Natural killer cell treated with Interleukin-12 subunit alpha and Interleukin-12 subunit beta and Interleukin-15 and Interleukin-18, amount 100 ng/mL, for 72 hours (primary cell): Measurements from ENCODE around the gene SLC25A36. TPM values are rescaled to one million over a fixed set of nuclear protein-coding genes. Genes with fewer than 3 reads are reported as not detected.
"Not testable (repeated sequence)": the region's sequence is repeated elsewhere in the genome, so short reads cannot be mapped to it uniquely, and the experiment has no call there.

Experiments used
- ATAC-seq, 2 donors: fragments of 150-1000 bp; cut with Tn5 transposase in 1 of 2; sonication (Bioruptor Pico), chemical (Tn5 transposase) in 1 of 2; 2 replicates each; pipeline ENCODE4 v1.10.0; 2021
- DNase-seq: peaks from one replicate; pipeline ENCODE4 v3.0.0; 2022; ENCODE audit warnings: low spot score
- H3K27ac Mint-ChIP-seq, 2 donors: 1 replicate in 1 of 2; 2 replicates in 1 of 2; pipeline ENCODE4 v1.8.0; 2022; ENCODE audit warnings: mixed read lengths in 2 of 2, mild to moderate bottlenecking in 1 of 2, moderate library complexity in 1 of 2
- H3K27me3 Mint-ChIP-seq, 2 donors: 1 replicate in 1 of 2; 2 replicates in 1 of 2; pipeline ENCODE4 v1.8.0; 2022; ENCODE audit warnings: mixed read lengths in 2 of 2
- H3K36me3 Mint-ChIP-seq: one replicate; pipeline ENCODE4 v1.8.0; 2022; ENCODE audit warnings: mixed read lengths
- H3K4me1 Mint-ChIP-seq, 2 donors: 1 replicate in 1 of 2; 2 replicates in 1 of 2; pipeline ENCODE4 v1.8.0; 2022; ENCODE audit warnings: low read depth in 2 of 2, mixed read lengths in 2 of 2, mild to moderate bottlenecking in 1 of 2
- H3K4me3 Mint-ChIP-seq: one replicate; pipeline ENCODE4 v1.8.0; 2022; ENCODE audit warnings: mixed read lengths
- H3K9me3 Mint-ChIP-seq: 2 replicates; pipeline ENCODE4 v1.8.0; 2022; ENCODE audit warnings: mixed read lengths
- total RNA-seq, 2 donors: library from RNA; stranded (reverse); gene quantifications; one replicate each; pipeline ENCODE4 v1.2.3, GENCODE V29; 2022

SLC25A36 gene
- total RNA-seq, 2 donors from 2014 or later, result 47.8 to 68.2 TPM

DNA sequence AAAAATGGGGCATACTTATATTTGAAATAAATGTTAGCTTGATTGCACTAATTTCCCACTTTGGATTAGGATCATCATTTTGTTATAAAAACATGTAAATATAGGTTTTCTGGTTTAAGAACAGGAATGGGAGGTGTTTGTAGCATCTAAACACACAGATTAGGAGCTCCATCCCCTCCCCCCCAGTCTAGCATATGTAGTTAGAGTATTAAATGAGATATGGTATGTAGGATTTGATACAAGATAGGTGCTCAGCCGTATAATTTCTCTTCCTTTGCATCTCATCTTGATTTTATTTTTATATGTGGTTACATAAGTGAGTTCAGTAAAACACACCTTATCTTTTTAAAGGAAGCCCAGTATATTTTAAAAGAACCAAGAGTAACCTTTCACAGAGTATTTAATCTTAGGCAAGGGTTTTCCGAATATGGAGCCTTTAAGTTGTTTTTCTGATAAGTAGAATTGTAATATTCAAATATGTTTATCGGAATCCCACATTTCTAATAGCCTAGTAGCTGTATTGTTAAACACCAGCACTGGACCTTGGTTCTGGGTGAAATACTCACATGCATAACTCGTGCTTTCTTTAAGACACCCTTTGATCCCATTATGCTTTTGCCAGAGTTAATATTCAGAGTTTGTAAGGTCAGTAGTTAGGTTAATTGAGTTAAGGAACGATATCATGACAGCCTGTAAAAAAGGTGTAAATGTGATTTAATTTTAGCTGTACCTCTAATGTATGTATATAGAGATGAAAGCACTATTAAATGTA is 2.3 kb downstream of the SLC25A36 start:
- DNase-seq, result no peak
- Mint-ChIP-seq H3K36me3 (no peaks in the 10 kb centered on the region), H3K9me3 (no peaks in the 10 kb centered on the region), H3K4me3 (peak overlapping the region; percentile 95), H3K27ac (peak overlapping the region; percentile 82 to 92), H3K27me3 (peaks cover 0 to 8% of the 10 kb centered on the region in 2 donors), H3K4me1 (peaks cover 34 to 41% of the 10 kb centered on the region in 2 donors)
- no peak for ATAC-seq

DNA sequence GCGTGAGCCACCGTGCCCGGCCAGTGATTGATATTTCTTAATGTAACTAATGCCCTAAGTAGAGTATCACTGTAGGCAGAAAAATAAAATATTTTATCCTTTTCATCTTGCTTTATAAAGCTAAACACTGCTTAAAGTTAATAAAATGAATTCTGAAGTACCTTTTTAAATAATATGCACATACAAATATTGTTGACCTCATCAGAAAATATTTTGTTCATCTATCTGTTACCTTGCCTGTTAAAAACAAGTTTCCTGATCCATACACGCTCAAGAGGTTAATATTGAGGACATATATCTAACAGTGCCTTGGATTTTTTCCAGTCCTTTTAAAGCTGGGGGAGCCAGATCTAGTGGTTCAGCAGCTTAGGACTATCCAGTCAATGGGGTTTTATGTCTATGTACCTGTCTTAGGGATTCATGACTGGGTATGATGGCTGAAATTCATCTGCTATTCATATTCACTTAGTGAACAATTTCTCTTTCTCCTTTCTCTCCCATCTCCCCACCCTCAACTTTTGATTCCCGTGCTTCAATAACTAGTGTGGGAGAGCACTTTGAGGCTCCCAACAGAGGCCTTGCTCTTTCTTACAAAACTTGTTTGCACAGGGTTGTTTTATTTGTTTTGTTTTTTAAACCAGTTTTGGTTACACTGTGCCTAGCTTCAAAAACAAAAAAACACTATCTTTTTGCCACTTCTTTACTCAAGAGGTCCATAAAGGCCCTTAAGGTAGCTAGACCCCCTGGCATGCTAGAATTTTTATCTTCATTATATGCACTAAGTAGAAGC is 7.0 kb downstream of the SLC25A36 start:
- peaks cover 28 to 33% of the 10 kb centered on the region in 2 donors for H3K4me1 Mint-ChIP-seq

GRCh38 chr3:140950144-140950543 is 8.5 kb downstream of the SLC25A36 start:
- Mint-ChIP-seq H3K9me3 (no peaks in the 10 kb centered on the region), H3K4me1 (peaks cover 30 to 33% of the 10 kb centered on the region in 2 donors), H3K4me3 (no peak overlapping the region), H3K36me3 (no peaks in the 10 kb centered on the region), H3K27ac (no peak overlapping the region), H3K27me3 (no peaks in the 10 kb centered on the region)
- DNase-seq (no peak), ATAC-seq (no peak)

More for the DNA sequence above, 7.0 kb downstream of the SLC25A36 start:
- no peaks in the 10 kb centered on the region for H3K36me3 Mint-ChIP-seq
- no peak for DNase-seq
- no peak for ATAC-seq
- H3K9me3 Mint-ChIP-seq, result no peaks in the 10 kb centered on the region
- H3K27ac Mint-ChIP-seq, result no peak overlapping the region
- H3K4me3 Mint-ChIP-seq, result no peak overlapping the region
- no peaks in the 10 kb centered on the region for H3K27me3 Mint-ChIP-seq

GRCh38 chr3:140950863-140951262 is 9.2 kb downstream of the SLC25A36 start:
- Mint-ChIP-seq H3K27ac (no peak overlapping the region), H3K36me3 (no peaks in the 10 kb centered on the region), H3K4me1 (peaks cover 29 to 35% of the 10 kb centered on the region in 2 donors), H3K9me3 (no peaks in the 10 kb centered on the region), H3K4me3 (no peak overlapping the region), H3K27me3 (no peaks in the 10 kb centered on the region)
- DNase-seq (no peak), ATAC-seq (no peak)

DNA sequence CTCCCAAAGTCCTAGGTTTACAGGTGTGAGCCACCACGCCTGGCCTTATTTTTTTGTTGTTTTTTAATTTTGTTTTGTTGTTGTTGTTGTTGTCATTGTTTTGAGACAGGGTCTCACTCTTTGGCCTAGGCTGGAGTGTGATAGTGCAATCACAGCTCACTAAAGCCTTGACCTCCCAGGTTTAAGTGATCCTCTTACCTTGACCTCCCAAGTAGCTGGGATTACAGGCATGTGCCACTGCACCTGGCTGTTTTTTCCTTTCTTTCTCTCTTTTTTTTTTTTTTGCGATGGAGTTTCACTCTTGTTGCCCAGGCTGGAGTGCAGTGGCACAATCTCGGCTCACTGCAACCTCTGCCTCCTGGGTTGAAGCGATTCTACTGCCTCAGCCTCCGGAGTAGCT is 10.1 kb downstream of the SLC25A36 start:
- DNase-seq, H3K27me3 Mint-ChIP-seq, H3K36me3 Mint-ChIP-seq, ATAC-seq, H3K9me3 Mint-ChIP-seq, H3K27ac Mint-ChIP-seq, H3K4me3 Mint-ChIP-seq: not testable (repeated sequence)
- H3K4me1 Mint-ChIP-seq, result peaks cover 23 to 26% of the 10 kb centered on the region in 2 donors

DNA sequence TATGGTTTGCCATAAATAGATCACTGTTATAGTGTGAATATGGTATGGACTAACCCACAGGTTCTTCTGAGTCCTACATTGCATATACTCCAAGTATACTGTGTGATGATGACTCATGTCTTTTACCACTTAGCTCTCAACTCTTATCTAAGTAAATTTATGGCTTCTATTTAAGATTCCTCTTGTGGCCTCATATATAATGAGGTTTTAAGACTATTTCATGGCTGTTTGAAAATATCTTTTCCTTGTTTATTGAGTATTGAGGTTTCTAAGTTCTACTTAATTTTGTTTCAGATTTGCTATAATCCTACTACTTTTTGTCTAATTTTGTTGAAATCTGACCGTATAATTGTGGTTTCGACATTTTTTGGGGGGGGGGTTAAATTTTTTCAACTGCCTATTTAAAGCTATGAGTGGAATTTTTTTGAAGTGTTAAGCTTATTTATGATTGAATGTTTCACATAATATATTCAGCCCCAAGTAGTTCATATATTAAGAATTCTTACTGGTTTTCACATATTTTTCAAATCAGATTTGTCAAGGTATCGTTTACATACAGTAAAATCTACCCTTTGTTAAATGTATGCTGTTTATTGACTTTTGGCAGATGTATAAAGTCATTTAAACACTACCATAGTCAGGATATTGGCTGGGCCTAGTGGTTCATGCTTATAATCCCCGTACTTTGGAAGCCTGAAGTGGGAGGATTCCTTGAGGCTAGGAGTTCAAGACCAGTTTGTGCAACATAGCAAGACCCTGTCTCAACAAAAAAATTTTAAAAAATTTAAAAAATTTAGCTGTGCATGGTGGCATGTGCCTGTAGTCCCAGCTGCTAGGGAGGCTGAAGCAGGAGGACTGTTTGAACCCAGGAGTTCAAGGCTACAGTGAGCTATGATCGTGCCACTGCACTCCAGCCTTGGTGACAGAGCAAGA is 11.7 kb downstream of the SLC25A36 start:
- Mint-ChIP-seq H3K4me1 (peaks cover 20 to 23% of the 10 kb centered on the region in 2 donors), H3K36me3 (no peaks in the 10 kb centered on the region), H3K27me3 (no peaks in the 10 kb centered on the region), H3K4me3 (no peak overlapping the region), H3K27ac (no peak overlapping the region), H3K9me3 (no peaks in the 10 kb centered on the region)
- DNase-seq, result no peak
- ATAC-seq, result peak in 1 of 2 donors; percentile 77

- Mint-ChIP-seq H3K4me3 (no peak overlapping the region), H3K9me3 (no peaks in the 10 kb centered on the region), H3K36me3 (no peaks in the 10 kb centered on the region), H3K27me3 (no peaks in the 10 kb centered on the region), H3K4me1 (peaks cover 20 to 23% of the 10 kb centered on the region in 2 donors), H3K27ac (no peak overlapping the region)
- ATAC-seq (no peak), DNase-seq (no peak)
These were observed 12.9 kb downstream of the SLC25A36 start for GRCh38 chr3:140954576-140954975.

- no peak for DNase-seq
- H3K9me3 Mint-ChIP-seq, result no peaks in the 10 kb centered on the region
- H3K36me3 Mint-ChIP-seq, result peaks cover 6% of the 10 kb centered on the region
- peaks cover 15 to 20% of the 10 kb centered on the region in 2 donors for H3K4me1 Mint-ChIP-seq
- H3K27ac Mint-ChIP-seq, result no peak overlapping the region
- ATAC-seq, result no peak
- no peaks in the 10 kb centered on the region for H3K27me3 Mint-ChIP-seq
- H3K4me3 Mint-ChIP-seq, result no peak overlapping the region
These were observed 14.0 kb downstream of the SLC25A36 start for GRCh38 chr3:140955645-140956044.

GRCh38 chr3:140956058-140956835 is 14.6 kb downstream of the SLC25A36 start:
- no peak for ATAC-seq
- Mint-ChIP-seq H3K27ac (no peak overlapping the region), H3K27me3 (no peaks in the 10 kb centered on the region)

DNA sequence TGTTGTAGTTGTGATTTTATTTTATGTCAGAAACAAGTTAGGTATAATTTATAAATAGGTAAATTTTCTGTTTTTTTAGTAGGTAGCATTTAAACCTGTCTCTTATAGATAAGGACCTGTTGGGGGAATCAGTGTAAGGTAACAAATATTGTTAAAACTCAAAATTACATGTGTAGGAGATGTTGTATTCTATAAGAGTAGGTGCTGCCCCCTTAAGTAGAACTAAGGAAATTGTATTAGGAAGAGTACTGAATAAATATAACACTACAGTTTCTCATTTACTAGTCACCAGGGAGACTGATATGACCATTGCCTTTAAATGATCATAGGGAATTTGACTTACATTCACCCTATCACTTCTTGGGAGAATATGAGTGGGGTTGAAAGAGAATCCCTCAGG is 31.2 kb downstream of the SLC25A36 start:
- no peak overlapping the region for H3K27ac Mint-ChIP-seq
- no peaks in the 10 kb centered on the region for H3K4me1 Mint-ChIP-seq
- no peaks in the 10 kb centered on the region for H3K36me3 Mint-ChIP-seq
- DNase-seq (no peak), ATAC-seq (no peak)
- no peak overlapping the region for H3K4me3 Mint-ChIP-seq
- H3K9me3 Mint-ChIP-seq, result no peaks in the 10 kb centered on the region
- no peaks in the 10 kb centered on the region for H3K27me3 Mint-ChIP-seq

More at GRCh38 chr3:140956058-140956835, 14.6 kb downstream of the SLC25A36 start:
- Mint-ChIP-seq H3K4me1 (peaks cover 10 to 18% of the 10 kb centered on the region in 2 donors), H3K36me3 (peaks cover 8% of the 10 kb centered on the region), H3K4me3 (no peak overlapping the region), H3K9me3 (no peaks in the 10 kb centered on the region)
- DNase-seq, result no peak

DNA sequence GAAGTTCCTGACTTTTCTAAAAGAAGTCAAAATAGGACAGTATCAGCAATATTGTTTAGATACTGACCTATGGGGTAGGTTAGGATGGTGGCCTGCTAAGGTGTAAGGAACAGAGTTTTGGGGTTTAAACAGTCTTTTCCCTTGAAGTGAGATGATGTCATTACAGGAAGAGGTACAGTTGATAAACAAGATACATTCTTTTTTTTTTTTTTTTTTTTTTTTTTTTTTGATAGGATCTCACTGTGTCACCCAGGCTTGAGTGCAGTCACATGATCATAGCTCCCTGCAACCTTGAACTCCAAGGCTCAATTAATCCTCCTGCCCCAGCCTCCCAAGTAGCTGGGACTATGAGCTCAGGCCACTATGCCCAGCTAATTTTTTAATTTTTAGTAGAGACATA is 33.3 kb downstream of the SLC25A36 start:
- DNase-seq (no peak), ATAC-seq (no peak)
- Mint-ChIP-seq H3K9me3 (no peaks in the 10 kb centered on the region), H3K4me3 (no peak overlapping the region), H3K4me1 (no peaks in the 10 kb centered on the region), H3K36me3 (no peaks in the 10 kb centered on the region), H3K27me3 (no peaks in the 10 kb centered on the region), H3K27ac (no peak overlapping the region)

GRCh38 chr3:140980663-140981062 is 39.0 kb downstream of the SLC25A36 start:
- DNase-seq (no peak), ATAC-seq (no peak)
- H3K9me3 Mint-ChIP-seq, result peaks cover 4% of the 10 kb centered on the region
- no peaks in the 10 kb centered on the region for H3K27me3 Mint-ChIP-seq
- H3K4me3 Mint-ChIP-seq, result no peak overlapping the region
- H3K27ac Mint-ChIP-seq, result no peak overlapping the region
- H3K4me1 Mint-ChIP-seq, result no peaks in the 10 kb centered on the region
- H3K36me3 Mint-ChIP-seq, result no peaks in the 10 kb centered on the region

- H3K4me1 Mint-ChIP-seq, H3K4me3 Mint-ChIP-seq, H3K36me3 Mint-ChIP-seq, ATAC-seq, H3K27ac Mint-ChIP-seq, DNase-seq, H3K9me3 Mint-ChIP-seq: not testable (repeated sequence)
- H3K27me3 Mint-ChIP-seq, result peaks cover 14 to 23% of the 10 kb centered on the region in 2 donors
These were observed 46.2 kb downstream of the SLC25A36 start for GRCh38 chr3:140987792-140988191.
